ENCODE measurements around the gene SMPDL3B. TPM values are rescaled to one million over a fixed set of nuclear protein-coding genes. Genes with fewer than 3 reads are reported as not detected.

Gene SMPDL3B
- total and polyA plus RNA-seq, 2 of the 13 experiments (the other 11 are each of a cell fraction or from before 2014, with no cell fraction given), result 0.29 to 1.3 TPM

DNA sequence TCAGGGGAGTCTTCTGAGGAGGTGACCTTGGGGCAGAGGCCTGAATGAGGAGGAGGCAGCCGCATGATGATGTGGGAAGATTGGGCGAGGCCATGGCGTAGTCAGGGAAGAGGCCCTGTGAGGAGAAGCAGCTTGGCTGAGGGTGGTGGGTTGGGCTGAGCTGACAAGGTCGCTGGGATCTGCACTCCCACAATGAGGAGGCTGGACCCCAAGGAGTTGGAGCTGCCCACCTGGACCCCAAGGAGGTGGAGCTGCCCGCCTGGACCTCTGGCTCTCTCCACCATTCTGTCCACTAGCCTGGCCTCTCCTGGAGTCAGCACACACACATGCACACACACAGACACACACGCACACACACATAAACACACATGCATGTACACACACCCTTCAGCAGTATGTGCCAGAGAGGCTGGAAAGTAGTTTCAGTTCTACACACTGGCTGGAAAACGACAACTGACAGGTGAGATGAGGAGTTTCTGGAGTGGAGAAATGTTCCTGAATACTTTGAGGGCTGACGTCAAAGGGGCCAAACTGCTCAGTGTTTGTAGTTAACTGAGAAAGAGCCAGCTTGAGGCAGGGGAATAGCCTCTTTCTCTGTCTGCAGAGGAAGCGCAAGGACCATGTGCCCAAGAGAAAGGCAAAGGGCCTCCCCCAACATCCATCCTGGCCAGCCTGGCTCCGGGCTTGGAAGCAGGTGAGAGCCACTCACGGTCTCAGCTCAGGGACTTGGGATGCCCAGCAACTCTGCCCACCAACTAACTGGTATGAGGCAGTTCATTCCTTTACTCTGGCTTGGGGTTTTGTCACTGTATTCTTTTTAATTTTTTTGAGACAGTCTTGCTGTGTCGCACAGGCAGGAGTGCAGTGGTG lies 7.1 kb downstream of the SMPDL3B start:
- POLR2A ChIA-PET, result interaction anchor here (0.5 kb wide), 1 partner anchor 64 kb away, joined by 3 read pairs; no protein-coding TSS in a partner anchor
- Histone ChIP-seq H3K4me2 (ENCODE audit: low read depth, low read length) (no peak overlapping the region), H4K20me1 (ENCODE audit: insufficient read depth, low read length) (no peaks in the 10 kb centered on the region), H3K79me2 (ENCODE audit: insufficient read depth, low read length) (no peaks in the 10 kb centered on the region), H3K27ac (ENCODE audit: extremely low read length, insufficient read depth, low read length) (no peak overlapping the region), H3K4me1 (ENCODE audit: insufficient read depth, low read length) (peaks cover 54% of the 10 kb centered on the region), H3K9ac (ENCODE audit: insufficient read depth, low read depth, low read length) (no peak overlapping the region), H3K4me3 (replicated peaks in 1 of 3; ENCODE audit: insufficient read depth in 1 of 3, low read depth in 2 of 3, low read length in 3 of 3) (no peak overlapping the region), H3K27me3 (ENCODE audit: control insufficient read depth in 1 of 2, insufficient read depth in 2 of 2, low read length in 2 of 2) (no peaks in the 10 kb centered on the region), H2AFZ (ENCODE audit: low read length) (no peak overlapping the region), H3K9me3 (ENCODE audit: low read length) (no peaks in the 10 kb centered on the region), H3K36me3 (replicated peaks in 1 of 2; ENCODE audit: control insufficient read depth in 1 of 2, insufficient read depth in 2 of 2, low read length in 2 of 2) (no peaks in the 10 kb centered on the region)
- FAIRE-seq (no peak), DNase-seq (ENCODE audit: low spot score) (no peak), ATAC-seq (no peak)
- BruUV-seq (replicated peaks), result no TSS peak
- intact Hi-C loops (cut with micrococcal nuclease; ENCODE audit: unreplicated experiment), result no loop called here
- TF ChIP-seq, protein P1, sequence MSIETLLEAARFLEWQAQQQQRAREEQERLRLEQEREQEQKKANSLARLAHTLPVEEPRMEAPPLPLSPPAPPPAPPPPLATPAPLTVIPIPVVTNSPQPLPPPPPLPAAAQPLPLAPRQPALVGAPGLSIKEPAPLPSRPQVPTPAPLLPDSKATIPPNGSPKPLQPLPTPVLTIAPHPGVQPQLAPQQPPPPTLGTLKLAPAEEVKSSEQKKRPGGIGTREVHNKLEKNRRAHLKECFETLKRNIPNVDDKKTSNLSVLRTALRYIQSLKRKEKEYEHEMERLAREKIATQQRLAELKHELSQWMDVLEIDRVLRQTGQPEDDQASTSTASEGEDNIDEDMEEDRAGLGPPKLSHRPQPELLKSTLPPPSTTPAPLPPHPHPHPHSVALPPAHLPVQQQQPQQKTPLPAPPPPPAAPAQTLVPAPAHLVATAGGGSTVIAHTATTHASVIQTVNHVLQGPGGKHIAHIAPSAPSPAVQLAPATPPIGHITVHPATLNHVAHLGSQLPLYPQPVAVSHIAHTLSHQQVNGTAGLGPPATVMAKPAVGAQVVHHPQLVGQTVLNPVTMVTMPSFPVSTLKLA (IDR thresholded peaks at IDR 0.05), result peak; percentile 45; the same call in 1 of the 2 replicates
- TF ChIP-seq ZNF670 (CRISPR knock-in tag; IDR thresholded peaks at IDR 0.05; ENCODE audit: borderline replicate concordance), result no peak
- CTCF ChIA-PET (ENCODE audit: low intra/inter-chr PET ratio, low total read pairs), result no interaction called here
- 76% methylated on average over 9 of the region's 12 CpGs for WGBS (ENCODE audit: low lambda C conversion rate)
- in situ Hi-C loops (cut with HindIII; ENCODE audit: extremely low pct_ligation_motif_present, low pct_unique_long_range_greater_than_20kb), result no loop called here

DNA sequence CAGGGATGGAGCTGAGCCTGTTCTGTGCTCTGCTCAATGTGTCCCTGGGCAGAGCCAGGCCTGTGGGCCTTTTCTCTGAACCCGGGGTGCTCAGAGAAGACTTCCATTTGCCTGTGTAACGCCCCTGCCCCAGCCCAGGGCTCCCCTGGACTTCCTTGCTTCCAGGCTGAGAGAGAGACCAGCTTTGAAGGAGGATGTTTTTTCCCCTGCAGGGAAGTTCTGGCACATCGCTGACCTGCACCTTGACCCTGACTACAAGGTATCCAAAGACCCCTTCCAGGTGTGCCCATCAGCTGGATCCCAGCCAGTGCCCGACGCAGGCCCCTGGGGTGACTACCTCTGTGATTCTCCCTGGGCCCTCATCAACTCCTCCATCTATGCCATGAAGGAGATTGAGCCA lies 10.2 kb downstream of the SMPDL3B start:
- Histone ChIP-seq H2AFZ (ENCODE audit: low read length) (no peak overlapping the region), H3K79me2 (ENCODE audit: insufficient read depth, low read length) (no peaks in the 10 kb centered on the region), H4K20me1 (ENCODE audit: insufficient read depth, low read length) (no peaks in the 10 kb centered on the region), H3K4me1 (ENCODE audit: insufficient read depth, low read length) (peaks cover 59% of the 10 kb centered on the region), H3K4me3 (replicated peaks in 1 of 3; ENCODE audit: insufficient read depth in 1 of 3, low read depth in 2 of 3, low read length in 3 of 3) (no peak overlapping the region), H3K9ac (ENCODE audit: insufficient read depth, low read depth, low read length) (no peak overlapping the region), H3K27me3 (ENCODE audit: control insufficient read depth in 1 of 2, insufficient read depth in 2 of 2, low read length in 2 of 2) (no peaks in the 10 kb centered on the region), H3K36me3 (replicated peaks in 1 of 2; ENCODE audit: control insufficient read depth in 1 of 2, insufficient read depth in 2 of 2, low read length in 2 of 2) (no peaks in the 10 kb centered on the region), H3K27ac (ENCODE audit: extremely low read length, insufficient read depth, low read length) (no peak overlapping the region), H3K4me2 (ENCODE audit: low read depth, low read length) (no peak overlapping the region), H3K9me3 (ENCODE audit: low read length) (no peaks in the 10 kb centered on the region)
- ATAC-seq, result peak; percentile 14; the same call in 1 of the 3 replicates
- in situ Hi-C loops (cut with HindIII; ENCODE audit: extremely low pct_ligation_motif_present, low pct_unique_long_range_greater_than_20kb), result no loop called here
- no peak for DNase-seq (ENCODE audit: low spot score)
- POLR2A ChIA-PET, result interaction anchor here (1.6 kb wide), 1 partner anchor 9 kb away, joined by 4 read pairs; no protein-coding TSS in a partner anchor
- intact Hi-C loops (cut with micrococcal nuclease; ENCODE audit: unreplicated experiment), result no loop called here
- 38% methylated on average over 2 of the region's 5 CpGs for WGBS (ENCODE audit: low lambda C conversion rate)
- no TSS peak for BruUV-seq (replicated peaks)
- no peak for FAIRE-seq
- CTCF ChIA-PET (ENCODE audit: low intra/inter-chr PET ratio, low total read pairs), result no interaction called here
- TF ChIP-seq ZNF557 (CRISPR knock-in tag; IDR thresholded peaks at IDR 0.05), result no peak
- TF ChIP-seq ETV5 (CRISPR knock-in tag; IDR thresholded peaks at IDR 0.05; ENCODE audit: borderline replicate concordance), result no peak
- TF ChIP-seq ZNF709 (CRISPR knock-in tag; IDR thresholded peaks at IDR 0.05), result no peak
- no peak for TF ChIP-seq ZNF264 (CRISPR knock-in tag; IDR thresholded peaks at IDR 0.05)
- no peak for TF ChIP-seq SRF (IDR thresholded peaks at IDR 0.05; ENCODE audit: low read depth, low read length)
- no peak for TF ChIP-seq HNF4G (IDR thresholded peaks at IDR 0.05; ENCODE audit: borderline replicate concordance, low read depth, low read length)
- no peak for TF ChIP-seq HNF4G (CRISPR knock-in tag; IDR thresholded peaks at IDR 0.05; ENCODE audit: borderline replicate concordance, low read depth)
- TF ChIP-seq CHD4 (IDR thresholded peaks at IDR 0.05; ENCODE audit: borderline replicate concordance, low read length), result no peak
- TF ChIP-seq ZSCAN21 (CRISPR knock-in tag; IDR thresholded peaks at IDR 0.05; ENCODE audit: borderline replicate concordance), result no peak
- no peak for TF ChIP-seq CERS6 (CRISPR knock-in tag; IDR thresholded peaks at IDR 0.05)
- TF ChIP-seq RCOR2 (CRISPR knock-in tag; IDR thresholded peaks at IDR 0.05), result no peak
